MCF 10A (cell line): Measurements from ENCODE around the gene CDK14. TPM values are rescaled to one million over a fixed set of nuclear protein-coding genes. Genes with fewer than 3 reads are reported as not detected.

ENCODE experiments used
- BruUV-seq: library from RNA; stranded (reverse); fragments of 400-500 nt; replicated peaks from 2 replicates; lab custom pipeline; 2021; lab: Mats Ljungman, UMichigan
- CTCF ChIA-PET: fragments of 300-600 bp; sonication (Branson Sonifier 250); formaldehyde crosslinking; extraction: SDS; loops from one replicate; lab custom pipeline; 2021; ENCODE audit warnings: antibody characterized with exemption, inconsistent platforms; lab: Yijun Ruan, JAX
- POLR2A ChIA-PET: fragments of 300-600, 350-650 bp; sonication (Branson Sonifier 250); formaldehyde crosslinking; extraction: SDS; loops from one replicate; lab custom pipeline; 2020; ENCODE audit warnings: antibody characterized with exemption, inconsistent platforms; lab: Yijun Ruan, JAX
- DNase-seq: peaks from one replicate; pipeline ENCODE4 v3.0.0-alpha.2; 2018; ENCODE audit not compliant: unreplicated experiment
- H3K27ac Mint-ChIP-seq: one replicate; pipeline ENCODE4 v1.8.0; 2022; ENCODE audit warnings: mild to moderate bottlenecking, low read depth, mixed read lengths; ENCODE audit not compliant: unreplicated experiment
- H3K27me3 Mint-ChIP-seq: one replicate; pipeline ENCODE4 v1.8.0; 2022; ENCODE audit warnings: mixed read lengths; ENCODE audit not compliant: insufficient read depth, unreplicated experiment
- H3K36me3 Mint-ChIP-seq: one replicate; pipeline ENCODE4 v1.8.0; 2022; ENCODE audit warnings: mild to moderate bottlenecking, moderate library complexity, mixed read lengths; ENCODE audit not compliant: insufficient read depth, unreplicated experiment
- H3K4me1 Mint-ChIP-seq: one replicate; pipeline ENCODE4 v1.8.0; 2022; ENCODE audit warnings: mixed read lengths; ENCODE audit not compliant: insufficient read depth, unreplicated experiment
- H3K4me3 Mint-ChIP-seq: one replicate; pipeline ENCODE4 v1.8.0; 2022; ENCODE audit warnings: mild to moderate bottlenecking, moderate library complexity, mixed read lengths; ENCODE audit not compliant: unreplicated experiment
- H3K9me3 Mint-ChIP-seq: one replicate; pipeline ENCODE4 v1.8.0; 2022; ENCODE audit warnings: mixed read lengths; ENCODE audit not compliant: unreplicated experiment
- CTCF ChIP-seq: fragments of 200-600 bp; IDR thresholded peaks from one replicate; pipeline ENCODE4 v1.8.0; 2022; ENCODE audit warnings: antibody characterized with exemption, mild to moderate bottlenecking; ENCODE audit not compliant: unreplicated experiment
- intact Hi-C: fragments of 100-400 bp; cut with micrococcal nuclease; formaldehyde crosslinking; loops from 2 replicates; pipeline ENCODE4 v1.14.1; 2022
- total RNA-seq: library from RNA; stranded (reverse); gene quantifications from 2 replicates; pipeline ENCODE4 v1.2.3, GENCODE V29; 2022

Gene CDK14
- total RNA-seq, 1 experiment from 2014 or later, result 32.0 TPM

- peaks cover 15% of the 10 kb centered on the region for H3K4me1 Mint-ChIP-seq
- intact Hi-C loops, result no loop called here
- no peaks in the 10 kb centered on the region for H3K27me3 Mint-ChIP-seq
- DNase-seq, result no peak
- H3K9me3 Mint-ChIP-seq, result peaks cover 4% of the 10 kb centered on the region
- H3K27ac Mint-ChIP-seq, result no peak overlapping the region
- H3K36me3 Mint-ChIP-seq, result no peaks in the 10 kb centered on the region
- POLR2A ChIA-PET, result interaction anchor here (0.6 kb wide), 1 partner anchor 242 kb away, joined by 3 read pairs; no protein-coding TSS in a partner anchor
- CTCF ChIA-PET, result interaction anchor here (0.8 to 1.5 kb wide), 3 partner anchors 14 to 565 kb away, joined by 3 to 5 read pairs (median 4); no protein-coding TSS in a partner anchor
- H3K4me3 Mint-ChIP-seq, result no peak overlapping the region
- no TSS peak for BruUV-seq
- TF ChIP-seq CTCF, result no peak
Observed at GRCh38 chr7:91019686-91020385, 423.7 kb downstream of the CDK14 start.

DNA sequence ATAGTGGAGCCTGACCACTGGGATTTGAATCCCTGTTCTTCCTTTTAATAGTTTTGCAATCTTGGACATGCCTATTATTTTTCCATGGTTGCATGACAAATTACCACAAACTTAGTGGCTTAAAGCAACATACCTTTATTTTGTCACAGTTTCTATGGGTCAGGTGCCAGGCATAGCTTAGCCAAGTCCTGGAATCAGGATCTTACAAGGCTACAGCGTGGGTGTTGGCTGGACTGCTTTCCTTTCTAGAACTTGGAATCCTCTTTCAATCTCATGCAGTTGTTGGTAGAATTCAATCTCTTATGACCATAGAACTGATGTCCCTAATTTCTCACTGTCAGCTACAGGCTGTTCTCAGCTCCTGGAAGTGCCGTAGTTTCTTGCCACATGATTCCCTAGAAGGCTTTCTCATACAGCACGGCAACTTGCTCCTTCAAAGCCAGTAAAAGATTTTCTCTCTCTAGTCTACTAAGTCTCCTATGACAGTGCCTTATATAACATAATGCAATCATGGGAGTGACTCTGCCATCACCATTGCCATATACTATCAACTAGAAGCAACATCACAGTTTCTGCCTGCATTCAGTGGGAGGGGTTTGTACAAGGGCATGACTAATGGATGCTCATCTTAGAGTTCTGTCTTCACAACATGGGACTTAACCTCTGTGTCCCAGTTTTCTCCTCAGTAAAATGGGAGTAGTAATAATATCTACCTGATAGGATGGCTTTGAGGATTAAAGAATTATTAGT lies 424.7 kb downstream of the CDK14 start:
- no peak for TF ChIP-seq CTCF
- peak; percentile 24 for DNase-seq
- no peaks in the 10 kb centered on the region for H3K27me3 Mint-ChIP-seq
- POLR2A ChIA-PET, result interaction anchor here (0.6 kb wide), 1 partner anchor 439 kb away, joined by 4 read pairs; no protein-coding TSS in a partner anchor
- CTCF ChIA-PET, result interaction anchor here (0.7 to 1.8 kb wide), 3 partner anchors 13 to 578 kb away, joined by 3 to 6 read pairs (median 4); no protein-coding TSS in a partner anchor
- H3K36me3 Mint-ChIP-seq, result no peaks in the 10 kb centered on the region
- peaks cover 4% of the 10 kb centered on the region for H3K9me3 Mint-ChIP-seq
- intact Hi-C loops, result no loop called here
- peaks cover 15% of the 10 kb centered on the region for H3K4me1 Mint-ChIP-seq
- BruUV-seq, result no TSS peak
- H3K27ac Mint-ChIP-seq, result no peak overlapping the region
- no peak overlapping the region for H3K4me3 Mint-ChIP-seq

GRCh38 chr7:91021956-91022355 lies 425.8 kb downstream of the CDK14 start:
- intact Hi-C loops, result no loop called here
- Mint-ChIP-seq H3K4me3 (no peak overlapping the region), H3K27me3 (no peaks in the 10 kb centered on the region), H3K27ac (no peak overlapping the region), H3K36me3 (no peaks in the 10 kb centered on the region), H3K9me3 (peaks cover 4% of the 10 kb centered on the region), H3K4me1 (peaks cover 15% of the 10 kb centered on the region)
- BruUV-seq, result no TSS peak
- ChIA-PET POLR2A (interaction anchor here (1.2 kb wide), 1 partner anchor 9 kb away, joined by 4 read pairs; no protein-coding TSS in a partner anchor), CTCF (interaction anchor here (0.6 to 1.8 kb wide), 2 partner anchors 393 to 586 kb away, joined by 5 to 6 read pairs; no protein-coding TSS in a partner anchor)
- TF ChIP-seq CTCF, result no peak
- no peak for DNase-seq

- no peaks in the 10 kb centered on the region for H3K27me3 Mint-ChIP-seq
Observed at GRCh38 chr7:91025906-91026390, 429.8 kb downstream of the CDK14 start.

More at GRCh38 chr7:91025906-91026390, 429.8 kb downstream of the CDK14 start:
- POLR2A ChIA-PET, result no interaction called here
- no peak for DNase-seq
- H3K9me3 Mint-ChIP-seq, result no peaks in the 10 kb centered on the region
- no TSS peak for BruUV-seq
- CTCF ChIA-PET, result interaction anchor here (0.6 to 1.2 kb wide), 3 partner anchors 8 to 884 kb away, joined by 3 read pairs; no protein-coding TSS in a partner anchor
- no peak overlapping the region for H3K4me3 Mint-ChIP-seq
- intact Hi-C loops, result no loop called here
- H3K4me1 Mint-ChIP-seq, result peaks cover 3% of the 10 kb centered on the region
- no peak for TF ChIP-seq CTCF
- H3K27ac Mint-ChIP-seq, result no peak overlapping the region
- H3K36me3 Mint-ChIP-seq, result no peaks in the 10 kb centered on the region
